HepG2 (cell line): ENCODE results near the gene CACNA2D3. TPM values are rescaled to one million over a fixed set of nuclear protein-coding genes. Genes with fewer than 3 reads are reported as not detected.

Source experiments
- ATAC-seq: fragments of 200-7000 bp; cut with Tn5 transposase; 3 replicates; pipeline ENCODE4 v1.9.1; 2020; ENCODE audit warnings: mild to moderate bottlenecking, moderate library complexity
- BruUV-seq: library from RNA; stranded (reverse); fragments of 400-500 nt; replicated peaks from 2 replicates; lab custom pipeline; 2021; lab: Mats Ljungman, UMichigan
- CTCF ChIA-PET: fragments of 300-600 bp; formaldehyde crosslinking; extraction: SDS; loops from one replicate; lab custom pipeline; 2021; ENCODE audit warnings: low total read pairs, inconsistent platforms, low intra/inter-chr PET ratio; lab: Yijun Ruan, JAX
- POLR2A ChIA-PET: fragments of 350-600 bp; sonication (Branson Sonifier 250); formaldehyde crosslinking; loops from one replicate; lab custom pipeline; 2020; ENCODE audit warnings: antibody characterized with exemption, inconsistent platforms; lab: Yijun Ruan, JAX
- DNase-seq: peaks from one replicate; pipeline ENCODE4 v3.0.0-alpha.2; 2015; ENCODE audit warnings: low spot score
- FAIRE-seq: peaks from 3 replicates; lab custom pipeline; 2011; peaks lifted over from hg19 to GRCh38; lab: Jason Lieb, UNC
- H2AFZ ChIP-seq: one replicate; pipeline ENCODE4 v1.6.1; 2011; ENCODE audit warnings: low read length, inconsistent platforms
- H3K27ac ChIP-seq: fragments of 300-600 bp; 3 replicates; pipeline ENCODE4 v1.8.0; 2011; ENCODE audit warnings: mixed run types, mild to moderate bottlenecking, mixed read lengths, low read length, inconsistent platforms; ENCODE audit not compliant: insufficient read depth; ENCODE audit errors: extremely low read length
- H3K27me3 ChIP-seq, 2 experiments: fragments of 200-600 bp in 1 of 2; 2 replicates in 1 of 2; 3 replicates in 1 of 2; pipeline versions ENCODE4 v1.6.0 to v1.8.0; 2011; ENCODE audit warnings: low read length in 2 of 2, mild to moderate bottlenecking in 2 of 2, moderate library complexity in 2 of 2, inconsistent platforms in 1 of 2; ENCODE audit not compliant: insufficient read depth in 2 of 2, control insufficient read depth in 1 of 2
- H3K36me3 ChIP-seq, 2 experiments: fragments of 200-600 bp in 1 of 2; replicated peaks in 1 of 2; 2 replicates in 1 of 2; 3 replicates in 1 of 2; pipeline versions ENCODE4 v1.5.1 to v1.8.0; 2011; ENCODE audit warnings: low read length in 2 of 2, inconsistent platforms in 1 of 2; ENCODE audit not compliant: insufficient read depth in 2 of 2, control insufficient read depth in 1 of 2
- H3K4me1 ChIP-seq: 2 replicates; pipeline ENCODE4 v1.5.1; 2012; ENCODE audit warnings: low read length, inconsistent platforms; ENCODE audit not compliant: insufficient read depth
- H3K4me2 ChIP-seq: 2 replicates; pipeline ENCODE4 v1.6.0; 2011; ENCODE audit warnings: low read depth, low read length, inconsistent platforms
- H3K4me3 ChIP-seq, 3 experiments: fragments of 200-600 bp in 1 of 3; sonication (generic), shearing (Covaris generic) in 1 of 3; replicated peaks in 1 of 3; 2 replicates each; pipeline ENCODE4 v1.5.1; 2011 to 2016; ENCODE audit warnings: low read length in 3 of 3, inconsistent platforms in 2 of 3, low read depth in 2 of 3, mild to moderate bottlenecking in 2 of 3, control low read depth in 1 of 3, mixed read lengths in 1 of 3; ENCODE audit not compliant: insufficient read depth in 1 of 3
- H3K79me2 ChIP-seq: one replicate; pipeline ENCODE4 v1.6.1; 2011; ENCODE audit warnings: low read length, inconsistent platforms; ENCODE audit not compliant: insufficient read depth
- H3K9ac ChIP-seq: 2 replicates; pipeline ENCODE4 v1.6.0; 2011; ENCODE audit warnings: mild to moderate bottlenecking, low read depth, low read length, inconsistent platforms; ENCODE audit not compliant: insufficient read depth
- H3K9me3 ChIP-seq: 2 replicates; pipeline ENCODE4 v1.5.1; 2012; ENCODE audit warnings: mild to moderate bottlenecking, low read length
- H4K20me1 ChIP-seq: 2 replicates; pipeline ENCODE4 v1.6.0; 2011; ENCODE audit warnings: inconsistent platforms, mild to moderate bottlenecking, low read length, moderate library complexity; ENCODE audit not compliant: insufficient read depth
- HHEX ChIP-seq: IDR thresholded peaks from 2 replicates; pipeline ENCODE4 v1.6.1; 2016; ENCODE audit warnings: control low read depth
- TEAD2 ChIP-seq: sonication (generic); formaldehyde crosslinking; IDR thresholded peaks from 2 replicates; pipeline ENCODE4 v1.9.0; 2021; ENCODE audit warnings: missing genetic modification reagents
- ZBTB3 ChIP-seq: sonication (generic); formaldehyde crosslinking; IDR thresholded peaks from 2 replicates; pipeline ENCODE4 v1.4.0; 2020; ENCODE audit warnings: low read depth, mild to moderate bottlenecking, moderate library complexity, missing genetic modification reagents, borderline replicate concordance
- ZNF333 ChIP-seq: sonication (generic); formaldehyde crosslinking; IDR thresholded peaks from 2 replicates; pipeline ENCODE4 v1.4.0; 2020; ENCODE audit warnings: mild to moderate bottlenecking, missing genetic modification reagents, borderline replicate concordance
- ZNF747 ChIP-seq: sonication (generic); formaldehyde crosslinking; IDR thresholded peaks from 2 replicates; pipeline ENCODE4 v1.8.1; 2023; ENCODE audit warnings: missing genetic modification reagents, mild to moderate bottlenecking, borderline replicate concordance
- ZNF790 ChIP-seq: sonication (generic); formaldehyde crosslinking; IDR thresholded peaks from 2 replicates; pipeline ENCODE4 v1.8.0; 2022; ENCODE audit warnings: missing genetic modification reagents, mild to moderate bottlenecking, borderline replicate concordance
- WGBS: methylation state at CpG from one replicate; pipeline ENCODE4 v1.1.6; 2017; ENCODE audit warnings: low lambda C conversion rate; 5-methylcytosine and 5-hydroxymethylcytosine counted together
- in situ Hi-C: cut with HindIII; loops from 2 replicates; pipeline ENCODE4 v1.10.0; 2017; ENCODE audit warnings: low pct_unique_long_range_greater_than_20kb; ENCODE audit not compliant: extremely low pct_ligation_motif_present
- intact Hi-C: fragments of 100-400 bp; cut with micrococcal nuclease; formaldehyde crosslinking; loops from one replicate; pipeline ENCODE4 v1.10.0; 2022; ENCODE audit not compliant: unreplicated experiment
- polyA plus RNA-seq, 8 experiments: library from polyadenylated mRNA; depleted of rRNA in 3 of 8; stranded (reverse) in 7 of 8; unstranded in 1 of 8; fragments of >200 nt; fragmentation: Illumina TruSeq in 4 of 8; extraction: Trizol in 4 of 8; gene quantifications; 2 replicates each; pipeline versions ENCODE4 v1.2.1 to v1.2.3, GENCODE V29; 2011 to 2016; ENCODE audit warnings: low read depth in 4 of 8, missing spikeins in 1 of 8, mixed read lengths in 1 of 8; ENCODE audit not compliant: insufficient read depth in 1 of 8
- total RNA-seq, 5 experiments: library from RNA; depleted of rRNA; stranded (reverse); fragments of >200 nt; fragmentation: Illumina TruSeq; extraction: Trizol; gene quantifications; 2 replicates each; pipeline ENCODE4 v1.2.3, GENCODE V29; 2016; ENCODE audit warnings: low read depth in 1 of 5
- TF ChIP-seq, protein P1 (sequence below): sonication (generic); formaldehyde crosslinking; IDR thresholded peaks from 2 replicates; pipeline ENCODE4 v1.4.0; 2020; ENCODE audit warnings: missing genetic modification reagents, borderline replicate concordance

CACNA2D3 gene
- total and polyA plus RNA-seq, 2 of the 13 experiments (the other 11 are each of a cell fraction or from before 2014, with no cell fraction given): not detected

DNA sequence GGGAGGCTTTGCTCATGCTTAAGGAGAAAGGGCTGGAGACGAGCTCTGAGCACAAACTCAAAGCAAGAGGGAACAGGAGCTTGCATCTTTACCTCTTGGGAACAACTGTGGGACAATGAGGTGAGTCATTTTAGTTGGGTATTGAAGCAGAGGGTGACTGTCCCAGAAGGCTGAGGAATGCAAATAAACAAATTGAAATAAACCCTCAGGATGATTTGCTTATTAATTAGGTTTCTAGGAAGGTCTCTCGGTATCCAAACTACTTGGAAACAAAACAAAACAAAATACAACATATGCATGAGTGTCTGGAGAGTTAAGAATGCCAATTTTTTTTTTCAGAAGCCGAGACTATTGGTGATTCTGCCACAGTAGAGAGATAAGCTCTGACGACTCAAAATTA, 38.4 kb upstream of the CACNA2D3 start:
- no peak overlapping the region for H2AFZ ChIP-seq
- H3K79me2 ChIP-seq: no peaks in the 10 kb centered on the region
- in situ Hi-C loops: no loop called here
- H3K27me3 ChIP-seq: peaks cover 2 to 4% of the 10 kb centered on the region in 2 experiments; a peak in 3 of 5 replicates
- H3K27ac ChIP-seq: no peak overlapping the region
- TF ChIP-seq ZNF747 (no peak), ZBTB3 (CRISPR knock-in tag) (no peak)
- TF ChIP-seq, all 625 proteins: peak for 0
- H4K20me1 ChIP-seq: no peaks in the 10 kb centered on the region
- FAIRE-seq (no peak), ATAC-seq (no peak), DNase-seq (no peak)
- intact Hi-C loops: no loop called here
- no peak overlapping the region for H3K9ac ChIP-seq
- POLR2A ChIA-PET: no interaction called here
- CTCF ChIA-PET: no interaction called here
- no peaks in the 10 kb centered on the region for H3K36me3 ChIP-seq
- no peak overlapping the region for H3K4me3 ChIP-seq
- no peak overlapping the region for H3K4me2 ChIP-seq
- H3K9me3 ChIP-seq: no peaks in the 10 kb centered on the region
- no peaks in the 10 kb centered on the region for H3K4me1 ChIP-seq
- 7% methylated on average over 4 of the region's 4 CpGs for WGBS
- BruUV-seq: no TSS peak

GRCh38 chr3:54085936-54086335, 36.4 kb upstream of the CACNA2D3 start:
- POLR2A ChIA-PET: no interaction called here

More at GRCh38 chr3:54085936-54086335, 36.4 kb upstream of the CACNA2D3 start:
- Histone ChIP-seq H3K4me3 (no peak overlapping the region), H3K36me3 (no peaks in the 10 kb centered on the region), H3K27me3 (peaks cover 2 to 4% of the 10 kb centered on the region in 2 experiments; a peak in 3 of 5 replicates), H2AFZ (no peak overlapping the region), H3K4me1 (no peaks in the 10 kb centered on the region), H3K9me3 (no peaks in the 10 kb centered on the region), H3K79me2 (no peaks in the 10 kb centered on the region), H3K4me2 (no peak overlapping the region), H3K27ac (no peak overlapping the region), H4K20me1 (no peaks in the 10 kb centered on the region), H3K9ac (no peak overlapping the region)
- FAIRE-seq: no peak
- CTCF ChIA-PET: no interaction called here
- WGBS: 21% methylated on average over 6 of the region's 6 CpGs
- TF ChIP-seq, protein P1, sequence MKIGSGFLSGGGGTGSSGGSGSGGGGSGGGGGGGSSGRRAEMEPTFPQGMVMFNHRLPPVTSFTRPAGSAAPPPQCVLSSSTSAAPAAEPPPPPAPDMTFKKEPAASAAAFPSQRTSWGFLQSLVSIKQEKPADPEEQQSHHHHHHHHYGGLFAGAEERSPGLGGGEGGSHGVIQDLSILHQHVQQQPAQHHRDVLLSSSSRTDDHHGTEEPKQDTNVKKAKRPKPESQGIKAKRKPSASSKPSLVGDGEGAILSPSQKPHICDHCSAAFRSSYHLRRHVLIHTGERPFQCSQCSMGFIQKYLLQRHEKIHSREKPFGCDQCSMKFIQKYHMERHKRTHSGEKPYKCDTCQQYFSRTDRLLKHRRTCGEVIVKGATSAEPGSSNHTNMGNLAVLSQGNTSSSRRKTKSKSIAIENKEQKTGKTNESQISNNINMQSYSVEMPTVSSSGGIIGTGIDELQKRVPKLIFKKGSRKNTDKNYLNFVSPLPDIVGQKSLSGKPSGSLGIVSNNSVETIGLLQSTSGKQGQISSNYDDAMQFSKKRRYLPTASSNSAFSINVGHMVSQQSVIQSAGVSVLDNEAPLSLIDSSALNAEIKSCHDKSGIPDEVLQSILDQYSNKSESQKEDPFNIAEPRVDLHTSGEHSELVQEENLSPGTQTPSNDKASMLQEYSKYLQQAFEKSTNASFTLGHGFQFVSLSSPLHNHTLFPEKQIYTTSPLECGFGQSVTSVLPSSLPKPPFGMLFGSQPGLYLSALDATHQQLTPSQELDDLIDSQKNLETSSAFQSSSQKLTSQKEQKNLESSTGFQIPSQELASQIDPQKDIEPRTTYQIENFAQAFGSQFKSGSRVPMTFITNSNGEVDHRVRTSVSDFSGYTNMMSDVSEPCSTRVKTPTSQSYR (CRISPR knock-in tag): no peak
- TF ChIP-seq TEAD2 (CRISPR knock-in tag) (no peak), HHEX (CRISPR knock-in tag) (no peak), ZNF333 (CRISPR knock-in tag) (no peak), ZNF790 (no peak)
- no peak for DNase-seq
- ATAC-seq: no peak
- intact Hi-C loops: no loop called here
- in situ Hi-C loops: no loop called here
- no TSS peak for BruUV-seq
